ENCODE results near the gene FRYL.
"Not testable (repeated sequence)": the region's sequence is repeated elsewhere in the genome, so short reads cannot be mapped to it uniquely, and the experiment has no call there.

The FRYL gene

DNA sequence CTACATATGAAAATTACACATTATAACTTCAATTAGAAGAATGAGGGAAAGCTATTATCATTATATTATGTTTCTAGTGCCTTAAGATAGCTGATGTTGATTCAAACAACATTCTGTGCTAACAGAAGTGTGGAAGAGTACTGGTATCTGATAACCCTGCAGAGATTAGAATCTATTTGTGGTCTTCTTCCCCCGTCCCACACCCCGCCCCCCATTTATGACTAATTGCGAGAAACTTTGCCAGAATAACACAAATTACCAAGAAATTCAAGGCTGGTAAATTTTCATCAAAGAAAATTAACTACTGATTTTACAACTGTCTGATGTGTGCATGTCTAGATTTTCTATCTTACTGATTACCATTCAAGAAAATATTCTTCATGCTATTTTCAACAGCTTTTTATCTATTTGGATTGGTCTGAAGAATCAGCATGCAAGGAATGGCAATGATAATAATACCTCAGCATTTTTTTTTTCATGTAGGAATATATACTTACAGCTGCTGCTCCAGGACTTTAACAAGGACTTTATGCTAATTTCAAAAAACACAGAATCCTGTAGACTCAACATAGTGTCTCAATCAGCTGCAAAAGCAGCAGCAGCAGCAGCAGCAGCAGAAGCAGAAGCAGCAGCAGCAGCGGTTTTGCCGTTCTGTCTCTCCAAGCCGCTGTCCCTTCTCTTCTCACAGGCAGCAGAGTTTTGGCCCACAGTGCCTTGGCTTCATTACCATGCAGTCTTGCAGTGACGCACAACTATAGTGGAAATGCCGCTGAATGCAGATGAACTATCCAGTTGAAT, 126.7 kb downstream of the FRYL start:
- peak; percentile 4 for DNase-seq

GRCh38 chr4:48651914-48652313, 128.2 kb downstream of the FRYL start:
- no peak for DNase-seq

GRCh38 chr4:48649505-48649904, 130.6 kb downstream of the FRYL start:
- no peak for DNase-seq

- DNase-seq = no peak
These were observed 134.8 kb downstream of the FRYL start for GRCh38 chr4:48645225-48645794.

DNA sequence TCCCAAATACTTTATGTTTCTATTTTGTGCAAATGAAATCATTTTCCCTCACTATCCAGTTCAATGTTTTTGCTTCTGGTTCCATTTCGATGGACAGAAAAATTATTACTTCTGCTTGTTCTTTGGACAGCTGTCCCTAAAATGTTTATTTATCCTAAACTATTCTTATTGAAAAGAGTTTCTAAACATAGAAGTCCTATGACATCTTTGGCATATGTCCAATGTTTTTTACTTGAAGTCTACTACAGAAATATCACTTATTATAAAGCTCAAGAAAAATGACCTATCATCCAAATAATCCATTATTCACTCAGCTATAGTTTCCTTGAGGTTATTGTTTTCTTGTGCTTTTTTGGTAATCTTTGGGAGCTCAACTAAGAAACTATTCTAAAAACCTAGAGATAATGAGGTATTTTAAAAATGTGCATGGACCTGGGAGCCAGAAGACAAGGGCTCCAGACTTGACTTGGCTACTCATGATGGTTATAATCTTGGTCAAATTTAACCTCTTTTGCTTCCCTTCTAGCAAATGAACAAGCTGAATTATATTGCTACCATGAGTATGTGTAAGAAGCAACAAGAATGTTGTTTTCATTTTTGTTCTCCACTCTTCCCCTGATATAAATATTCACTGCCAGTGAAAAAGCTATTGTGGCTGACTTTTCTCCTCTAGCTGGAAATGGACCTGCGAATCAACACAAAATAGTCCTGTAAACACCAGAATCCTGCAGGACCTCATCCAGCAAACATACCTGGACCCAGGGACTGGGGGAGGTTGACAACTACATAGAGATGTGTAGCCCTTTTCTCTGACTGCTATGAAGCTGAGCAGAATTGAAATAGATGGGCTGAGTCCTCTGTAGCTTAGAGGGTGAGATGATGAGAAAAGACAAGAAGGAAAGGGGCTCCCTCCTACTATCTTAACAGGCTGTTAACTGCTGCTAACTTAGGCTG, 137.4 kb downstream of the FRYL start:
- no peak for DNase-seq

DNA sequence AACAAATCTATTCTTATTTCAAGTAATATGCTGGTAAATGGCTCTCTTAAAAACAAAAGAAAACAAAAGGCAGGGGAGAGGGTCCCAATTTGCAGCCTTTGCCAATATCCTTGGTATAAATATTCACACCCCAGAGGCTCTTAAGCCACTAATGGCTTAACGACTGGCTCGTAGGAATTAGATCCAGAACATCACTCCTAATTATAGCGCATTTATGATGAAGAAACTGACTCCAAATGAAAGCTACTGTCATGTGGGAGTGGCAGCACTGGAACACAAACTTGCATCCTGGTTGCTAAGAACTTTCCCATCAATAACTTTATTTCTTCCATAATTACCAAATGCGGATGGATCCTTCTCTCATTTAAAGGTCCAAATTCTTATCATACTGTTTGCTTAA, 138.7 kb downstream of the FRYL start:
- no peak for DNase-seq

GRCh38 chr4:48640699-48641098, 139.4 kb downstream of the FRYL start:
- no peak for DNase-seq

DNA sequence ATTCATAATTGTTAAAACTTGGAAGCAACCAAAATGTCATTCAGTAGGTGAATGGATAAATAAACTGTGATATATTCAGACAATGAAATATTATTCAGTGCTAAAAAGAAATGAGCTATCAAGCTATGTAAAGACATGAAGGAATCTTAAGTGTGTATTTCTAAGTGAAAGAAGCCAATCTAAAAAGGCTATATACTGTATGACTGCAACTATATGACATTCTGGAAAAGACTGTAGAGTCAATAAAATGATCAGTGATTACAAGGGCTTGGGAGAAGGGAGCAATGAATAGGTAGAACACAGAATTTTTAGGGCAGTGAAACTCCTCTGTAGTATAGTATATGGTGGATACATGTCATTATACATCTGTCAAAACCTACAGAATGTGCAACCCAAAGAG, 139.9 kb downstream of the FRYL start:
- no peak for DNase-seq

DNA sequence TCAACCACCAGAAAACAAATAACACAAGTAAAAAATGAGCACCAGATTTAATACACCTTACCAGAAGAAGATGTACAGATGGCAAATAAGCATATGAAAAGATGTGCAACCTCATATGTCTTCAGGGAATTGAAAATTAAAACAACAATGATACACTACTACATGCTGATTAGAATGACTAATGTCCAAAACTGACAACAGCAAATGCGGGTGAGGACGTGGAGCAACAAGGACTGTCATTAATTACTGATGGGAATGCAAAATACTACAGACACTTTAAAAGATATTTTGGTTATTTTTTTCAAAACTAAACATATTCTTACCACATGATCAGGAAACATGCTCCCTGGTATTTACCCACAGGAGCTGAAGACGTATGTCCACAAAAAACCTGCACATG, 140.3 kb downstream of the FRYL start:
- DNase-seq = no peak

DNA sequence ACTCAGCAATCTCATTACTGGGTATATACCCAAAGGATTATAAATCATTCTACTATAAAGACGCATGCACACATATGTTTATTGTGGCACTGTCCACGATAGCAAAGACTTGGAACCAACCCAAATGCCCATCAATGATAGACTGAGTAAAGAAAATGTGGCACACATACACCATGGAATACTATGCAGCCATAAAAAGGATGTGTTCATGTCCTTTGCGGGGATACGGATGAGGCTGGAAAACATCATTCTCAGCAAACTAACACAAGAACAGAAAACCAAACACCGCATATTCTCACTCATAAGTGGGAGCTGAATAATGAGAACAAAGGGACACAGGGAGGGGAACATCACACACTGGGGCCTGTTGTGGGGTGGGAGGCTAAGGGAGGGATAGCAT, 141.5 kb downstream of the FRYL start:
- DNase-seq = not testable (repeated sequence)

DNA sequence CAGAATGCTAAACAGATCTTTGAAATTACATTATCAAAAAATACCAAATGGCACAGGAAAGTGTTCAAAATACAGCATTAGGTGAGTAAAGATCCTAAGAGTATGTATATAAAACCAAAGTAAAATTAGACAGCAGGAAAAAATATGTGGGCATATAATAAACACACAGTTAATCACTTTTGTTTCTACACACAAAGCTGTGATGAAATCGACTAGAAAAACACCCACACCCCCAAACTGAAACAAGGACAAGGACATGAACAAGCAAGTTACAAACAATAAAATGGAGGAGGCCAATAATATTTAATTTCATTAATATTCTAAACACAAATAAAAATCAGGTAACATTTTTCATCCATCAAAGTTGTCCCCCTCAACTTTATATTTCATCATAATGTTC, 143.2 kb downstream of the FRYL start:
- DNase-seq = no peak

DNA sequence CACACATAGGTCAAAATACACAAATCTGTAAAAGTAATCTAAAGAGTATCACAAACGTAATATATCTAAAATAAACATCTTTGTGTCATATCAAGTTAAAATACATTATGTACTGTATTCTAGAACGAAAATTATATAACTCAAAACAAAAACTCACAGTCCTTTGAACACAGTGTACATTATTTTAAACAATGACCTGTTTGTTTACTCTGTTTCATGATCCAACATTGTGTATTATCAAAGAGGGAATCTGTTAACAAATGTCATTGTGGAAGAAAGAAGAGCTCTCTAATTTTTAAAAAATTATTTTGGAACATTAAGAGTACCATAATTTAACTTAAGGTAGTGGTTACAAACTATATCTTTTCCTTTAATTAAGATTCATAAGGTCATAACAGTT, 144.1 kb downstream of the FRYL start:
- no peak for DNase-seq

GRCh38 chr4:48635310-48635709, 144.8 kb downstream of the FRYL start:
- DNase-seq = no peak

DNA sequence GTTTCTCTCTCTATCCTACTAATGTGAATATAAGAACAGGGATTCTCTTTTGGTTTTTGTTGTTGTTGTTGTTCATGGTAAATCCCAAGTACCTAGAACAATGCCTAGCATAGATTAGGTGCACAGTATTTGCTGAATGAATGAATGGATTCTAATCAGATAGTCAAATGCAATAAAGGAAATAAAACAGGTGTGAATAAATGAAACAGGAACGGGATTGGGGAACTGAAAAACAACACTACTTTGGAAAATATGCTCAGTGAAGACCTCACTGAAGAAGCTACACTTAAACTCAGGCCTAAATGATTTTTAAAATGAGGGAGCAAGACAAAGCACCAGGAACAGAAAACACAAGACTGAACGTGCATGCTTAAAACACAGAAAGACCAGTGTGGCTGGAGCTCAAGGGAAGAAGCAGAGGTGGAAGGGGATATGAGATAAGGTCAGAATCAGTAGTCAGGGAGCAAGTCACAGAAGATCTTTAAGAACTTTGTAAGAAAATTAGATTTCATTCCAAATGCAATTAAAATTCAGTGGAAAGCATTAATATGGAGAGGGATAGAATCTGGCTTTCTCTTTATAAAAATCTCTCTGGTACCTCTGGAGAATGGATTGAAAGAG, 145.3 kb downstream of the FRYL start:
- no peak for DNase-seq

DNA sequence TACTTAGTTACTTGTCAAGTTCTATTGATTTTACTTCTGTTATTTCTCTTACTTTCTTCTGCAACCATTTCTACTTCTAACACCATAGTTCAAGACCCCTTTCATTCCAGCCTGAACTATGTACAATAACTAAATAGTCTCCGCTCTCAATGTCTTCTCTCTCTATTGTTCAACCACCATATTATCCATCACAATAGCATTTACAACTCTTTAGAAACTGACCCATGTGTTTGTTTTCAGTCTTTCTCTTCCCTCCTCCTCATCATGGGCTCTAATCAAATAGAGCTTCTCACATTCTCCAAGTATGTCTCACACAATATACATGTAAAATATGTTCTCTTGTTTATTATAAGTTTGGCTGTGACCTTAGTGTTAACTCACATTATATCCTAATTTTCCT, 146.4 kb downstream of the FRYL start:
- no peak for DNase-seq

DNA sequence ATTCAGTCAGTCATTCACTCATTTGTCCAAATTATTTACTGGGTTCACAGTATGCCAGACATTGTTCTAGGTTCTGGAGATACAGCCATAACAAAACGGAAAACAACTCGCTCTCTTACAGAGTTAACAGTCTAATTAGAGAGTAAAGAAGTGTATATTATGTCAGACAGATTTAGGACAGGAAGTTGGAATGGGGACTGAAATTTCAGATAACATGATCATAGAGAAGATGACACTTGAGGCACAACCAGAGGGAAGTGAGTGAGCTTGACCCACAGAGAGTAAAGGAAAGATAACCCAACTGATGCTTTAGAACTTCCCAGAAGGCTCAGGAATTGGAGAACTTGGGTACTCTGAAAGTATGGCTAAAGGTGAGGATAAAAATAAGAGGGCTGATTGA, 150.6 kb downstream of the FRYL start:
- no peak for DNase-seq

- no peak for DNase-seq
These were observed 156.8 kb downstream of the FRYL start for GRCh38 chr4:48623182-48623780.

DNA sequence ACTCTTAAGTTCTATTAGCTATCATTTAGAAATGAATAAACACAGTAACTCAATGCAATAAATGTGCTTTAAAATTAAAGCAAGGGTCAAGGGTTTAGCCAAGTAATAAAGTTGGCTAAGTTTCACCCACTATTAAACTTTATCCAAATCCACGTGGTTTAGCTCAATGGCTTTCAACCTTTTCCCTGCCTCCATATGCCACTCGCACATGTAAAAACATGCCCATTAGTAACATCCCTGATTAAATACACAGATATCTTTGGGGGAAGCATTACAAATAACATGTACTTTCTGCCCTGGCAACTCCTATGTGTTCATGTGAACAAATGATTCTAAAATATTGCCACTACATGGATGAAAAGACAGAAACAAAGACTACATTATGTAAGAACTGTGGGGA, 159.2 kb downstream of the FRYL start:
- DNase-seq = no peak

DNA sequence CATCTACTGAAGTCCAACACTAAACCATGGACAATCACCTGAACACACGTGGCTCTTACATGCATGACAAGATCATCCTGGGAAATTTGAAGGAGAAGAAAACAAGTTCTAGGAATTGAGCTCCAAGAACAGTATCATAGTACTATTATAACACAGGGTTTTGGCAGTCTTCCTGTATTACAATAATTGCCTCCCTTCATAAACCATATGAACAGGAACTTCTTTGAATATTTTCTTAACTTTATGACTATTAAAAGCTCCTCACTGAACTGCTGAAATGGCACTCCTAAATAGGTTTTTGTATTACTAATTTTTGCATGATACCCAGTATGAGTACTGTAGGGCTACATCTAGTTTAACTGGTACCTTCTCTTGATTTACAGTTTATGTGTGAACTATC, 160.0 kb downstream of the FRYL start:
- DNase-seq = no peak

- DNase-seq = no peak
These were observed 175.6 kb downstream of the FRYL start for GRCh38 chr4:48604527-48604926.

GRCh38 chr4:48604041-48604440, 176.0 kb downstream of the FRYL start:
- no peak for DNase-seq

DNA sequence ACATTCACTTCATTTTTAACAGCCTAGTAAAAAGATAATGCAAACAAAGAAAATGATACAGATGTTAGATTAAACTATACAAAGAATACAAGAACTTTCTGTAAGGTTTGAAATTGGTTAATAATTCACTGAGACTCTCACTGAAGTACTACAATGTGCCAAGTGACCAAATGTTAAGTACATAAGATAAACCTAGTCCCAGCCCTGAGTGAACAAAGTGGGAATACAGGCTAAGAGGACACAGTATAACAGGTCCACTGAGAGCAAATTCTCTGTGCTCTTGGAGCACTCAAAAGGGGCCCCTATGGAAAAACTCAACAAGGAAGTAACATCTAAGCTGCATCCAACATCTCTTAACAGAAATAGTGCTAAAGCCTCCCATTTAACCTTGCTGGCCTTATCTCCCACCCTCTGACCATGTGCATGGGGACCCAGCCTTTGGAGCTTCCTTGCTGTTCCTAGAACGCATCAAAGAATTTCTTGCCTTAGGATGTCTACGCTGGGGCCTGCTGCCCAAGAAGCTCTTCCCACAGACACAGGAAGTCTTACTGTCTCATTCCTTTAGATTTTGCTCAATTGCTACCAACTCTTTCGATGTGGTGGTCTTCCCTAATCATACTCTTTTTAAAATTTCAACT, 176.6 kb downstream of the FRYL start:
- DNase-seq = no peak

Measured in effector CD4-positive, alpha-beta T cell (primary cell).